Activated naive CD8-positive, alpha-beta T cell treated with anti-CD3 and anti-CD28 coated beads, Interleukin-2, amount 50 U/mL, for 16 hours (primary cell): ENCODE data around the gene ABCC1.

ENCODE experiments used
- DNase-seq: peaks from one replicate; pipeline ENCODE4 v3.0.0-alpha.2; 2020; ENCODE audit warnings: low read depth, low spot score

The ABCC1 gene

GRCh38 chr16:16048904-16049582 lies 99.6 kb downstream of the ABCC1 start:
- no peak for DNase-seq

DNA sequence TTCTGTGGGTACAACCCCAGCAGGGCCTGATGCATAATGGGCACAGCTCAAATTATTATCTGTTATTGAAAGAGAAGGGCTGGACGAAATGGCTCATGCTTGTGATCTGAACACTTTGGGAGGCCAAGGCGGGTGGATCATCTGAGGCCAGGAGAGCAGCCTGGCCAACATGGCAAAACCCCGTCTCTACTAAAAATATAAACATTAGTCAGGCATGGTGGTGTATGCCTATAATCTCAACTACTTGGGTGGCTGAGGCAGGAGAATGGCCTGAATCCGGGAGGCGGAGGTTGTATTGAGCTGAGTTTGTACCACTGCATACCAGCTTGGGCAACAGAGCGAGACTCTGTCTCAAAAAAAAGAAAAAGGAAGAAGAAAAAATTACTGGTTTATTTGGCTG lies 100.7 kb downstream of the ABCC1 start:
- DNase-seq, result no peak

DNA sequence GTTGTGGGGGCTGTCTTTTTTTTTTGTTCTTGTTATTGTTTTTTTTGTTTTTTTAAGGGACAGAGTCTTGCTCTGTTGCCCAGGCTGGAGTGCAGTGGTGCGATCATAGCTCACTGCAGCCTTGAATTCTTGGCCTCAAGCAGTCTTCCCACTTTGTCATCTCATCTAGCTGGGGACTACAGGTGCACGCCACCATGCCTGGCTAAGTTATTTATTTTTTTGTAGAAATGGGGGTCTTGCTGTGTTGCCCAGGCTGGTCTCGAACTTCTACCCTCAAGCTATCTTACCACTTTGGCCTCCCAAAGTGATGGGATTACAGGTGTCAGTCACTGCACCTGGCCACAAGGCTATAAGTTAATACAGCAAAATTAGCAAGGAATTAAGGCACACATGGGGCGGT lies 101.7 kb downstream of the ABCC1 start:
- no peak for DNase-seq

GRCh38 chr16:16052916-16053315 lies 103.5 kb downstream of the ABCC1 start:
- DNase-seq, result no peak

DNA sequence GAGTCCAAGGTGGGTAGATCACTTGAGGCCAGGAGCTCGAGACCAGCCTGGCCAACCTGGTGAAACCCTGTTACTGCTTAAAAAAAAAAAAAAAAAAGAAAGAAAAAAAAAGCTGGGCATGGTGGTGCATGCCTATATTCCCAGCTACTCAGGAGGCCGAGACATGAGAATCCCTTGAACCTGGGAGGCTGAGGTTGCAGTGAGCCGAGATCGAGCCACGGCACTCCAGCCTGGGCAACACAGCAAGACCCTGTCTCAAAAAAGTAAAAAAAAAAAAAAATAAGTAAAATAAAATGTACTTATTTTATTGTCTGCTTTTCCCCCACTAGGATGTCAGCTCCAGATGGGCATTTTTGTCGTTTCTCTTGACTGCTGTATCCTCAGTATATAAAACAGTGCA lies 107.7 kb downstream of the ABCC1 start:
- no peak for DNase-seq

GRCh38 chr16:16059160-16059559 lies 109.7 kb downstream of the ABCC1 start:
- DNase-seq, result no peak

GRCh38 chr16:16059895-16060590 lies 110.6 kb downstream of the ABCC1 start:
- DNase-seq, result no peak

GRCh38 chr16:16062023-16062937 lies 112.9 kb downstream of the ABCC1 start:
- no peak for DNase-seq

DNA sequence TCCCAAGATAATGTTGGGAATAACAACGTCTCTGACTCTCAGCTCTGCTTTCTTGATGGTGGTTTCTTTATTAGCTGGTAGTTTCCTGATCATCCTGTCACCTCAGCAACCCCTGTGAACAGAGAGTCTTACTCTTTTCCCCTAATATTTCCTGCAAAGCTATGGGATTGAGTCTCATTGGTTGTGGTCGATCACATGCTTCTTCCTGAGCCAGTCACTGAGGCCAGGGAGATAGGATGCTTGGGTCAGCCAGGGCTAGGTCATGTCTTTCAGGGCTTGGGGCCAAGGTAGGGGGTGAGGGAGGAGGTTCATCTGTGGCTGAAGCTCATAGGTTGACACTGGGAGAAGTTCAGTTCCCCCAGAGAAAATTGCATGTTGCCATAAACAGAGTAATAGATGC lies 114.3 kb downstream of the ABCC1 start:
- no peak for DNase-seq

DNA sequence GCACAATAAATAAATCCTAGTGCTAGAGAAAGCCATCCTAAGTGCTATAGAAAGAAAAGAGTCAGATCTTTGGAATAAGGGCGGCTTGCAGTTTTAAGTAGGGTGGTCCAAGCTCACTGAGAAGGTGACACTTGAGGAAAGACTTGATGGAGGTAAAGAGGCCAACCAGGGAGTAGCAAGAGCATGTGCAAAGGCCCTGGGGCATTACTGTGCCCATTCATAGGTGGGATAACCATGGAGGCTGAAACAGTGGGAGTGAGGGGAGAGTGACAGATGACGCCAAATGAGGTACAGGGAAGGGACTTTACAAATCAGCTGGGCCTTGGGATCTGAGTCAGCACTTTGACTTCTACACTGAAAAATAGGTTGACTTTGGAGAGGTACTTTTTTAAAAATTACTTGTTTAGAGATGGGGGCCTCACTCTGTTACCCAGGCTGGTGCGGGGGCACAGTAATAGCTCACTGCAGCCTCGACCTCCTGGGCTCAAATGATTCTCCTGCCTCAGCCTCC lies 115.5 kb downstream of the ABCC1 start:
- no peak for DNase-seq

DNA sequence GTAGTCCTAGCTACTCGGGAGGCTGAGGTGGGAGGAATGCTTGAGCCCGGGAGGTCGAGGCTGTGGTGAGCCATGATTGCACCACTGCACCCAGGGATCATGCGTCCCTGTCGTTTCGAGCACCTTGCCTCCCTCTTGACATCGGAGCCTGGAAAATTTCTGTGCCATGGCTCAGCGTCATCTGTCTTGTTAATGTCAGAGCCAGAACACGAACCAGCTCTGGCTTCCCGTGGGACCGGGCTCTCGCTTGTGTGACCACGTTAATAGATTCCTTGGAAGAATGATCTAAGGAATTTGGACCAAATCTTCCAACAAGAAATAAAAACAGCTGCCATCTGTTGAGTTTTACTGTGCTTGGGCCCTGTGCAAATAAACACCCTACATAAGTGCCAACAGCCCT lies 117.7 kb downstream of the ABCC1 start:
- DNase-seq, result no peak

- DNase-seq, result no peak
Measured at GRCh38 chr16:16071631-16072244, 122.3 kb downstream of the ABCC1 start.

DNA sequence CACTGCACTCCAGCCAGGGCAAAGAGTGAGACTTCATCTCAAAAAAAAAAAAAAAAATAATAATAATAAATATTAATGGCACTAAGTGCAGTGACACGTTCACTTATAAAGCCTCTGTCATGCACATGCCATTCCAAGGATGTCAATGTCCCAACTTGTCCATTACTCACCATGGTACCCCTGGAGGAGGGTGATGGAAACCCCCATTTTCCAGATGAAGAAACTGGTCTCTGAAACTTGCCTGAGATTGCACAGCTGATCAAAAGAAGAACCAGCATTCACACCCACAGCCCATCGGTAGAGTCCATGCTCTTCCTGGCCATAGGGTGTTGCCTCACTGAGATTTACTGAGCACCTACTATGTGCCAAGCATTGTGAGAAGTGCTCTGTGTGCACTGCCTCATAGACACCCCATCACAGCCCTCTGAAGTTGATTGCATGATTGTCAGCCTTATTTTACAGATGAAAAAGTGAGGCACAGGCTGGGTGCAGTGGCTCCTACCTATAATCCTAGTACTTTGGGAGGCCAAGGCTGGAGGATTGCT lies 123.7 kb downstream of the ABCC1 start:
- DNase-seq, result no peak

DNA sequence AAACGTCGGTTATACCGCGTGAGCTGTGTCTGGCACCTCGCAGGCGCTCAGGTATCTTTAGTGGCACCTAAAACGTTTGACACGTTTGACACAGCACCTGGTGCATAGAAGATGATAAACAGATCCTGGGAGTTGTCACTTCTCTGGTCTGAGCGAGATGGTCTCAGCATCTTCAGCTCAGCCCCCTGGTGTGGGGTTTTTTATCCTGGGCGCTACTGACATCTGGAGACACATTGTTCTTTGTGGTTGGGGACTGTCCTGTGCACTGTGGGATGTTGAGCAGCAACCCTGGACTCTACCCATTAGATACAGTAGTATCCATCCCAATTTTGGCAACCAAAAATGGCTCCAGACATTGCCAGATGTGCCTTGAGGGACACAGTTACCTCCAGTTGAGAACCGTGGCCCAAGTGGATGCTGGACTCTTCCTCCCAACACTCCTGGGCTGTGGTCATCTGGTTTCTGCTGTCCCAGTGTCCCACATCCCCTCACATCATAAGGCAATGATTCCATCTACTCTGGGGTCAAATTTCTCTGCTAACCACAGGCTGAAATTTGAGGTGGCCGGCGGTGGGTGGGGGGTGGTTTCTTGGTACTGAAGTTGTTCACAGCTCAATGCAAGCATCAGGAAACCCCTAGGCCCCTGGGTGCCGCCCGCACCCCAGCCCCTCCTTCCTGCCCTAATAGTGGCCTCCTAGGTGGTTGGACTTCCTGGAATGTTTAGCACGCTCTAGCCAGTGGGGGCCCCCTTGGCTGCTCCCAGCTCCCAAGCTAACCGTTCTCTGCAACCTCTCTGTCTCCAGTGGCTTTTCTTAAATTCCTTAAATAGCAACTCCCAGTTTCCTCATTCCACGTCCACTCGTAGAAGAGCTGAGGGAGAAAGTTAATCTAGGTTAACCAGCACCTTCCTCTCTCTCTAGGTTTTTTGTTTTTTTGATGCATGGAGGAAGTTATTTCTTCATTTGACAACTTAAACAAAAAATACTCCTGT lies 124.8 kb downstream of the ABCC1 start:
- DNase-seq, result no peak

- DNase-seq, result no peak
Measured at GRCh38 chr16:16075488-16076422, 126.3 kb downstream of the ABCC1 start.

DNA sequence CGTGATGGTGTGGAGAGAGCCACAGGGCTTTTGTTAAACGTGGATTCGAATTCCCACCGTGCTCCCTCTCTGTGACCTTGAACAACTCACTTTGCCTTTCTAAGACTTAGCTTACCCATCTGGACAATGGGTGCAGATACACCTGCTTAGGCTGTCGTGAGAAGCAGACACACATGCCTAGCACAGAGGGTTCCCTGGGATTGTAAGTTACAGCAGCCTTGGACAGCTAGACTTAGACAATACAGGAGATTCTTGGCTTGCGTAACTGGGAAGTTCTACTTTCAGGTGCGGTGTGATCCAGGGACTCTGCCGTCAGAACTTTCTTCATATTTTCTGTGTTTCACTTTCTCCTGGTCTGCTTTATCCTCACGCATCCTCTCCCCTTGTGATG lies 127.0 kb downstream of the ABCC1 start:
- no peak for DNase-seq

DNA sequence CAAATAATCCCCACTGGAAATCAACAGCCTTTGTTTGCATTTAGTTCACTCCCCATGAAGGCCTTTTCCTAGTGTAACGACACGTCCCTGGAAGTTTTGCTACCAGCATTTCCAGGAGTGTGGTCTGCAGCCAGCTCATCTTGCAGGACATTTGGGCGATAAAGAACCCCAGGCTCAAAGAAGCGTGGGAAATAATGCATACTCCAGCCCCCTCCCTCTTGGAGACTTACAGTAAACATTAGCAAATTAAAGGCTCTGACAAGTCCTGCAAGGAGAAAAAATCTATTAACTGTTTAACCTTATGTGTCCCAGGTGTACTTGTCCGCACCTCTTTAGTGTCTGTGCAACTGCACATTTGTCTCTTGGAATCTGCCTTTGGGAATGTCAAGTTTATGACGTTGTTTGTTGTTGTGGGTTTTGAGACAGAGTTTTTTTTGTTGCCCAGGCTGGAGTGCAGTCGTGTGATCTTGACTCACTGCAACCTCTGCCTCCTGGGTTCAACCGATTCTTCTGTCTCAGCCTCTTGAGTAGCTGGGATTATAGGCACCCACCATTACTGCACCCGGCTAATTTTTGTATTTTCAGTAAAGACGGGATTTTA lies 131.1 kb downstream of the ABCC1 start:
- DNase-seq, result no peak

- DNase-seq, result no peak
Measured at GRCh38 chr16:16081141-16081540, 131.7 kb downstream of the ABCC1 start.

DNA sequence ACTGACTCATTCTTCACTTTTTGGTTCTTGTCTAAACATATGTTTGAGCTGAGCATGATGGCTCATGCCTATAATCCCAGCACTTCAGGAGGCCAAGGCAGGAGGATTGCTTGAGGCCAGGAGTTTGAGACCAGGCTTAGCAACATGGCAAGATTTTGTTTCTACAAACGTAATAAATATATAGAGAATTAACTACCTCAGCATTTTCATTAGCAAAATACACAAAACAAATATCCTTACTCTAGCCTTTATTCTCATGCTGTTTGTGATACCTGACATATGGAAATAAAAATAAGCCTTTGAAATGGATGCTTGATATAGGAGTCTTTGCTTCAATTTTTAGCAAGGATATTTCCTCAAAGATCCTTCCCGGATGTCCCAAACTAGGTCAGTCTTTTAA lies 132.8 kb downstream of the ABCC1 start:
- DNase-seq, result no peak
